Loucy (cell line): ENCODE measurements around the gene ADAM23.
"Not testable (repeated sequence)": the region's sequence is repeated elsewhere in the genome, so short reads cannot be mapped to it uniquely, and the experiment has no call there.

ENCODE experiments used
- CTCF ChIP-seq: fragments of 200-600 bp; sonication (generic); conservative IDR thresholded peaks from 2 replicates; pipeline ENCODE4 v1.5.1; 2014; ENCODE audit warnings: mild to moderate bottlenecking, antibody characterized with exemption, low read length
- EZH2phosphoT487 ChIP-seq: fragments of 200-600 bp; IDR thresholded peaks from 2 replicates; pipeline ENCODE4 v1.6.1; 2018; ENCODE audit warnings: antibody characterized with exemption, mild to moderate bottlenecking, moderate library complexity, borderline replicate concordance

- not testable (repeated sequence) for TF ChIP-seq CTCF, EZH2phosphoT487
These were observed 40.3 kb upstream of the ADAM23 start for GRCh38 chr2:206402956-206403569.
